K562 (cell line): Measurements from ENCODE around the gene ZNF775. TPM values are rescaled to one million over a fixed set of nuclear protein-coding genes. Genes with fewer than 3 reads are reported as not detected.

ENCODE experiments used
- ATF4 ChIP-seq: fragments of 450-650 bp; formaldehyde crosslinking; IDR thresholded peaks from 2 replicates; pipeline ENCODE4 v1.4.0; 2022; ENCODE audit warnings: mild to moderate bottlenecking, moderate library complexity
- DACH1 ChIP-seq: fragments of 450-650 bp; IDR thresholded peaks from 2 replicates; pipeline ENCODE4 v1.6.1; 2018; ENCODE audit not compliant: partially characterized antibody
- HDAC8 ChIP-seq: fragments of 450-650 bp; IDR thresholded peaks from 2 replicates; pipeline ENCODE4 v1.6.1; 2016; ENCODE audit warnings: mild to moderate bottlenecking, missing genetic modification characterization, moderate library complexity, missing compliant biosample characterization
- HMG20B ChIP-seq: fragments of 250-450 bp; sonication (Bioruptor Pico); IDR thresholded peaks from 2 replicates; pipeline ENCODE4 v1.5.0; 2021; ENCODE audit warnings: mild to moderate bottlenecking
- KAT2B ChIP-seq: IDR thresholded peaks from one replicate; pipeline ENCODE4 v1.6.1; 2012; ENCODE audit warnings: low read depth, mild to moderate bottlenecking, control low read depth, inconsistent platforms, low read length, moderate library complexity
- LEF1 ChIP-seq: fragments of 450-650 bp; IDR thresholded peaks from 2 replicates; pipeline ENCODE4 v1.6.1; 2016; ENCODE audit warnings: mild to moderate bottlenecking
- MED1 ChIP-seq: sonication (generic); formaldehyde crosslinking; IDR thresholded peaks from 2 replicates; pipeline ENCODE4 v1.8.1; 2023; ENCODE audit warnings: missing genetic modification reagents, borderline replicate concordance
- MXI1 ChIP-seq: IDR thresholded peaks from 2 replicates; pipeline ENCODE4 v1.6.1; 2011; ENCODE audit warnings: low read depth, mild to moderate bottlenecking, improper control_type of control experiment, low read length
- MYBL2 ChIP-seq, 2 experiments: fragments of 450-650 bp in 1 of 2; sonication (generic) in 1 of 2; formaldehyde crosslinking in 1 of 2; IDR thresholded peaks; 2 replicates each; pipeline versions ENCODE4 v1.6.1 to v1.8.1; 2017 to 2022; ENCODE audit warnings: borderline replicate concordance in 1 of 2, inconsistent platforms in 1 of 2, low read depth in 1 of 2, mild to moderate bottlenecking in 1 of 2, missing genetic modification reagents in 1 of 2, moderate library complexity in 1 of 2
- MYC ChIP-seq, 2 experiments: fragments of 250-450 bp in 1 of 2; sonication (Bioruptor Pico) in 1 of 2; IDR thresholded peaks; 2 replicates each; pipeline versions ENCODE4 v1.5.1 to v1.6.1; 2012 to 2021; ENCODE audit warnings: low read depth in 2 of 2, borderline replicate concordance in 1 of 2, improper control_type of control experiment in 1 of 2, low read length in 1 of 2, mild to moderate bottlenecking in 1 of 2, moderate library complexity in 1 of 2
- NCOA6 ChIP-seq: fragments of 450-650 bp; IDR thresholded peaks from 2 replicates; pipeline ENCODE4 v1.6.1; 2017; ENCODE audit warnings: mild to moderate bottlenecking
- NRF1 ChIP-seq, 2 experiments: fragments of 450-650 bp; IDR thresholded peaks in 1 of 2; conservative IDR thresholded peaks in 1 of 2; 2 replicates each; pipeline ENCODE4 v1.6.1; 2014; ENCODE audit warnings: mild to moderate bottlenecking in 2 of 2
- PTRF ChIP-seq: fragments of 450-650 bp; IDR thresholded peaks from 2 replicates; pipeline ENCODE4 v1.6.1; 2016; ENCODE audit warnings: mild to moderate bottlenecking, missing genetic modification characterization, missing compliant biosample characterization
- SIX5 ChIP-seq, 2 experiments: IDR thresholded peaks; 2 replicates each; pipeline ENCODE4 v1.6.1; 2011; ENCODE audit warnings: low read length in 2 of 2, borderline replicate concordance in 1 of 2, low read depth in 1 of 2, mild to moderate bottlenecking in 1 of 2, moderate library complexity in 1 of 2; ENCODE audit not compliant: insufficient read depth in 1 of 2
- ZNF239 ChIP-seq: fragments of 250-450 bp; sonication (Bioruptor Pico); IDR thresholded peaks from 2 replicates; pipeline ENCODE4 v1.4.0; 2020; ENCODE audit warnings: mild to moderate bottlenecking
- ZNF3 ChIP-seq: fragments of 250-450 bp; sonication (Bioruptor Pico); IDR thresholded peaks from 2 replicates; pipeline ENCODE4 v1.5.0; 2021; ENCODE audit warnings: mild to moderate bottlenecking, moderate library complexity
- ZNF589 ChIP-seq: fragments of 200-800 bp; sonication (Bioruptor generic); IDR thresholded peaks from 2 replicates; pipeline ENCODE4 v1.6.1; 2016; ENCODE audit warnings: low read depth, missing genetic modification characterization, missing compliant biosample characterization
- ZNF76 ChIP-seq: fragments of 250-450 bp; sonication (Bioruptor Pico); IDR thresholded peaks from 2 replicates; pipeline ENCODE4 v1.4.0; 2020; ENCODE audit warnings: mild to moderate bottlenecking, moderate library complexity, borderline replicate concordance
- polyA plus RNA-seq, 8 experiments: library from polyadenylated mRNA; depleted of rRNA in 4 of 8; stranded (reverse) in 5 of 8; unstranded in 3 of 8; fragments of >200 nt; fragmentation: Nextera tagmentation in 2 of 8; fragmentation: Illumina TruSeq in 1 of 8; extraction: Ambion mirVana in 2 of 8; extraction: Trizol in 1 of 8; gene quantifications; 2 replicates each; pipeline versions ENCODE4 v1.2.1 to v1.2.3, GENCODE V29; 2011 to 2014; ENCODE audit warnings: inconsistent platforms in 1 of 8, missing spikeins in 1 of 8
- total RNA-seq, 7 experiments: library from RNA; depleted of rRNA in 6 of 7; stranded (reverse); fragments of >200 nt in 6 of 7; fragmentation: Illumina TruSeq in 2 of 7; extraction: Trizol in 2 of 7; gene quantifications; 2 replicates each; pipeline versions ENCODE4 v1.2.1 to v1.2.3, GENCODE V29; 2011 to 2021; ENCODE audit warnings: low replicate concordance in 1 of 7
- TF ChIP-seq, protein P1 (sequence below): fragments of 450-650 bp; formaldehyde crosslinking; IDR thresholded peaks from 2 replicates; pipeline ENCODE4 v1.4.0; 2020; ENCODE audit warnings: mild to moderate bottlenecking
- TF ChIP-seq, protein P2 (sequence below), 2 experiments: IDR thresholded peaks; 2 replicates each; pipeline ENCODE4 v1.6.1; 2012; ENCODE audit warnings: improper control_type of control experiment in 2 of 2, low read depth in 2 of 2, low read length in 2 of 2, borderline replicate concordance in 1 of 2
- TF ChIP-seq, protein P3 (sequence below), 2 experiments: fragments of 450-650 bp; IDR thresholded peaks; 2 replicates each; pipeline ENCODE4 v1.6.1; 2016

The ZNF775 gene
- total and polyA plus RNA-seq, 9 of the 15 experiments (the other 6 are each of a cell fraction or from before 2014, with no cell fraction given) = 0.04 to 18.7 (median 4.9) TPM

- TF ChIP-seq, protein P1, sequence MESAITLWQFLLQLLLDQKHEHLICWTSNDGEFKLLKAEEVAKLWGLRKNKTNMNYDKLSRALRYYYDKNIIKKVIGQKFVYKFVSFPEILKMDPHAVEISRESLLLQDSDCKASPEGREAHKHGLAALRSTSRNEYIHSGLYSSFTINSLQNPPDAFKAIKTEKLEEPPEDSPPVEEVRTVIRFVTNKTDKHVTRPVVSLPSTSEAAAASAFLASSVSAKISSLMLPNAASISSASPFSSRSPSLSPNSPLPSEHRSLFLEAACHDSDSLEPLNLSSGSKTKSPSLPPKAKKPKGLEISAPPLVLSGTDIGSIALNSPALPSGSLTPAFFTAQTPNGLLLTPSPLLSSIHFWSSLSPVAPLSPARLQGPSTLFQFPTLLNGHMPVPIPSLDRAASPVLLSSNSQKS (CRISPR knock-in tag) = no peak
- TF ChIP-seq, protein P2, sequence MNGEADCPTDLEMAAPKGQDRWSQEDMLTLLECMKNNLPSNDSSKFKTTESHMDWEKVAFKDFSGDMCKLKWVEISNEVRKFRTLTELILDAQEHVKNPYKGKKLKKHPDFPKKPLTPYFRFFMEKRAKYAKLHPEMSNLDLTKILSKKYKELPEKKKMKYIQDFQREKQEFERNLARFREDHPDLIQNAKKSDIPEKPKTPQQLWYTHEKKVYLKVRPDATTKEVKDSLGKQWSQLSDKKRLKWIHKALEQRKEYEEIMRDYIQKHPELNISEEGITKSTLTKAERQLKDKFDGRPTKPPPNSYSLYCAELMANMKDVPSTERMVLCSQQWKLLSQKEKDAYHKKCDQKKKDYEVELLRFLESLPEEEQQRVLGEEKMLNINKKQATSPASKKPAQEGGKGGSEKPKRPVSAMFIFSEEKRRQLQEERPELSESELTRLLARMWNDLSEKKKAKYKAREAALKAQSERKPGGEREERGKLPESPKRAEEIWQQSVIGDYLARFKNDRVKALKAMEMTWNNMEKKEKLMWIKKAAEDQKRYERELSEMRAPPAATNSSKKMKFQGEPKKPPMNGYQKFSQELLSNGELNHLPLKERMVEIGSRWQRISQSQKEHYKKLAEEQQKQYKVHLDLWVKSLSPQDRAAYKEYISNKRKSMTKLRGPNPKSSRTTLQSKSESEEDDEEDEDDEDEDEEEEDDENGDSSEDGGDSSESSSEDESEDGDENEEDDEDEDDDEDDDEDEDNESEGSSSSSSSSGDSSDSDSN (IDR thresholded peaks at IDR 0.05; ENCODE audit: borderline replicate concordance in 1 of 2, low read depth in 2 of 2, low read length in 2 of 2) = peak in 1 of 2 experiments; percentile 96; a peak in 2 of 4 replicates
- TF ChIP-seq HDAC8 (tag) = peak; percentile 48
- no peak for TF ChIP-seq ZNF3 (CRISPR knock-in tag)
- no peak; the same call in 1 of the 2 replicates for TF ChIP-seq ATF4
- TF ChIP-seq KAT2B = peak; percentile 73
- TF ChIP-seq MYC (IDR thresholded peaks at IDR 0.05; ENCODE audit: low read depth, low read length) = peak; percentile 98
- TF ChIP-seq MYC (CRISPR knock-in tag; IDR thresholded peaks at IDR 0.05; ENCODE audit: borderline replicate concordance, low read depth) = peak; percentile 84; the same call in 1 of the 2 replicates
- TF ChIP-seq SIX5 (IDR thresholded peaks at IDR 0.05; ENCODE audit: borderline replicate concordance in 1 of 2, insufficient read depth in 1 of 2, low read depth in 1 of 2, low read length in 2 of 2) = no peak
- TF ChIP-seq ZNF239 (CRISPR knock-in tag) = no peak
- TF ChIP-seq NCOA6 = no peak
- TF ChIP-seq HMG20B (CRISPR knock-in tag) = peak; percentile 85; the same call in 1 of the 2 replicates
- TF ChIP-seq ZNF76 (CRISPR knock-in tag) = 0 out of 2 replicates have a peak, but pooled peaks have one; percentile 27
- no peak for TF ChIP-seq MYBL2 (IDR thresholded peaks at IDR 0.05; ENCODE audit: low read depth)
- no peak for TF ChIP-seq MYBL2 (CRISPR knock-in tag; IDR thresholded peaks at IDR 0.05; ENCODE audit: borderline replicate concordance)
- peak; percentile 93; the same call in 1 of the 2 replicates for TF ChIP-seq ZNF589 (CRISPR knock-in tag)
- no peak; the same call in 1 of the 2 replicates for TF ChIP-seq LEF1
- peak; percentile 90 to 91 for TF ChIP-seq NRF1 (conservative IDR thresholded peaks at IDR 0.05 in 1 of 2, IDR thresholded peaks at IDR 0.05 in 1 of 2)
- TF ChIP-seq MED1 (CRISPR knock-in tag) = no peak
- TF ChIP-seq MXI1 = peak; percentile 84
- TF ChIP-seq PTRF (tag) = no peak
- no peak for TF ChIP-seq DACH1
- TF ChIP-seq, protein P3, sequence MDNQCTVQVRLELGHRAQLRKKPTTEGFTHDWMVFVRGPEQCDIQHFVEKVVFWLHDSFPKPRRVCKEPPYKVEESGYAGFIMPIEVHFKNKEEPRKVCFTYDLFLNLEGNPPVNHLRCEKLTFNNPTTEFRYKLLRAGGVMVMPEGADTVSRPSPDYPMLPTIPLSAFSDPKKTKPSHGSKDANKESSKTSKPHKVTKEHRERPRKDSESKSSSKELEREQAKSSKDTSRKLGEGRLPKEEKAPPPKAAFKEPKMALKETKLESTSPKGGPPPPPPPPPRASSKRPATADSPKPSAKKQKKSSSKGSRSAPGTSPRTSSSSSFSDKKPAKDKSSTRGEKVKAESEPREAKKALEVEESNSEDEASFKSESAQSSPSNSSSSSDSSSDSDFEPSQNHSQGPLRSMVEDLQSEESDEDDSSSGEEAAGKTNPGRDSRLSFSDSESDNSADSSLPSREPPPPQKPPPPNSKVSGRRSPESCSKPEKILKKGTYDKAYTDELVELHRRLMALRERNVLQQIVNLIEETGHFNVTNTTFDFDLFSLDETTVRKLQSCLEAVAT (IDR thresholded peaks at IDR 0.05) = no peak
Observed at GRCh38 chr7:150404805-150405583, 25.9 kb downstream of the ZNF775 start (continued).
